ENCODE measurements around the gene BNIP3. TPM values are rescaled to one million over a fixed set of nuclear protein-coding genes. Genes with fewer than 3 reads are reported as not detected.
A peak's percentile ranks its signal among the peaks of the same experiment; 100 is the strongest.

Gene BNIP3
- total RNA-seq, 4 donors from 2014 or later = 337 to 1,280 (median 583) TPM

DNA sequence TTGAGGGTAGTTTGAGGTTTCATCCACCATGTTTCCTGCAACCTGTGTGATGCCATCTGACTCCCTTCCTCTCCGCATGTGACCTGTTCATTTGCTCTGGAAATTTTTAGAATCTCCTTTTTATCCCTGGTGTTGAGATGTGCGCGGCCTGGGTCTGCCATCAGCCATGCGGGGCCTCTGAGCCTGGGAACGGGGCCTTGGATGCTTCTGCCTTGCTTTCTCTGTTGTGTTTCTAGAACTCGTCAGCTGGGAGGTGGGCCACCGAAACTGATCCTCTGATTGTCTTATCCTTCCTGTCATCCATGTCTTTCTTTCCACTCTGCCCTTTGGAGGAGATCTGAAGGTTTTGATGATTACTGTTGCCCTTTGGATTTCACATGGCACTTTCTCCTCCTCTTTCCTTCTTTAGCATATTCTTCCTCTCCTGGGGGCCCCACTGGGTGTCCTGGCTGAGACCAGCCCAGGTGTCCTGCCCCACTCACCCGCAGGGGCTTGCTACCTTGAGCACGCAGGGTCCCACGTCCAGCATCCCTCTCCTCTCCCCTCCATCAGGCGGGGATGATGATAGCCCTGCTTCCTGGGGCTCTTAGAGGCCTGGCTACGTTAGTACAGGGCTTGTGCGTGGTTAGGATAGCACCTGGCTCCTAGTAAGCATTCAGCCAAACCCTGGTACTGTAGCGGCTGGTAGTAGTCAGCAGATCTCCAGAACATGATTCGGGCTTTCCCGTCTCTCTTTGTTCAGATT, 51.0 kb downstream of the BNIP3 start:
- H3K4me1 ChIP-seq = peaks cover 40 to 43% of the 10 kb centered on the region in 2 donors
- H3K4me3 ChIP-seq = no peak overlapping the region
- intact Hi-C loops (cut with DNase I; ENCODE audit: low total_unique reads) = no loop called here
- DNase-seq = no peak
- peaks cover 0 to 9% of the 10 kb centered on the region in 2 donors for H3K36me3 ChIP-seq
- H3K9me3 ChIP-seq = no peaks in the 10 kb centered on the region
- peak in 1 of 2 donors; percentile 22 for ATAC-seq
- in situ Hi-C loops (cut with MboI; ENCODE audit: low sequenced_read_pairs in 4 of 4) = no loop called here
- H3K27me3 ChIP-seq = no peaks in the 10 kb centered on the region
- H3K27ac ChIP-seq = peak overlapping the region in 3 of 4 donors; percentile 61 to 79 (median 65)
- TF ChIP-seq CTCF (IDR thresholded peaks at IDR 0.05 in 4 of 5, conservative IDR thresholded peaks at IDR 0.05 in 1 of 5) (no peak), POLR2A (IDR thresholded peaks at IDR 0.05) (no peak)

GRCh38 chr10:131930150-131930549, 51.6 kb downstream of the BNIP3 start:
- peaks cover 40 to 43% of the 10 kb centered on the region in 2 donors for H3K4me1 ChIP-seq

DNA sequence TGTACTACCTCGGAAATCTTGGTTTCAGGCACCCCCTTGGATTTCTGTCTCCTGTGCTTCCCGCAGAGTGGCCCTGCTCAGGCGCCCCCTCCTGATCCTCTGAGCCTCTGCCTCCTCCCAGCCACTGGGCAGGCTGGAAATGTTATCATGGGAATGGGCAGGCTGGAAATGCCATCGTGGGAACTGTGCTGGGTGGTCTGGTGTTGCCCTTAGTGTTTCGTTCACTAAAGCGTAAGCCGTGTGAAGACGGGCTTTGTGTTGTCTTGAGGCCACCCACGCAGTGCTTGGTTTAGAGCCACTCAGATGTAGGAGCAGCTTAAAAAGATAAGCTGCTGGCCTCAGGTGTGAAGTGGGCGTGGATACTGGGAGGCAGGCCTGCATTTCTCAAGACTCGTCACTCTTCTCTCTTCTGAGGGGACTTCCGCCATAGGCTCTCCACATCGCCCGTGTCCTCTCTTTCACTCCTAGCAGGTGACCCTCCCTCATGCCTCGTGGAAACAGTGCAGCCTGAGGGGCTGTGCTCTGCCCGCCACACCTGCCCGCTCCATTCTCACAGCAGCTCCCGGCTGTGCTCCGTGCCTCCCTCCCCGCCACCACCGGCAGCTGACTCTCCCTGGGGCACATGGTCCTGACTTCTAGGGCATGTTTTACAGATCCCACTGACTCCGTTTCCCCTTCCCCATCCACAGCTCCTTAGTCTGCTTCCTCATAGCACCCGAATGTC, 52.4 kb downstream of the BNIP3 start:
- ATAC-seq (no peak), DNase-seq (no peak)
- TF ChIP-seq POLR2A (IDR thresholded peaks at IDR 0.05) (no peak), CTCF (IDR thresholded peaks at IDR 0.05 in 4 of 5, conservative IDR thresholded peaks at IDR 0.05 in 1 of 5) (no peak)
- no peaks in the 10 kb centered on the region for H3K9me3 ChIP-seq
- no peaks in the 10 kb centered on the region for H3K27me3 ChIP-seq
- no peaks in the 10 kb centered on the region for H3K36me3 ChIP-seq
- in situ Hi-C loops (cut with MboI; ENCODE audit: low sequenced_read_pairs in 4 of 4) = no loop called here
- peak overlapping the region in 1 of 4 donors; percentile 46 for H3K27ac ChIP-seq
- peaks cover 42 to 51% of the 10 kb centered on the region in 2 donors for H3K4me1 ChIP-seq
- intact Hi-C loops (cut with DNase I; ENCODE audit: low total_unique reads) = no loop called here
- no peak overlapping the region for H3K4me3 ChIP-seq

More at GRCh38 chr10:131930150-131930549, 51.6 kb downstream of the BNIP3 start:
- no peak for DNase-seq
- H3K4me3 ChIP-seq = no peak overlapping the region
- H3K27me3 ChIP-seq = no peaks in the 10 kb centered on the region
- ATAC-seq = no peak
- in situ Hi-C loops (cut with MboI; ENCODE audit: low sequenced_read_pairs in 4 of 4) (no loop called here), intact Hi-C loops (cut with DNase I; ENCODE audit: low total_unique reads) (no loop called here)
- TF ChIP-seq CTCF (IDR thresholded peaks at IDR 0.05 in 4 of 5, conservative IDR thresholded peaks at IDR 0.05 in 1 of 5) = no peak
- no peak for TF ChIP-seq POLR2A (IDR thresholded peaks at IDR 0.05)
- no peaks in the 10 kb centered on the region for H3K9me3 ChIP-seq
- H3K36me3 ChIP-seq = peaks cover 0 to 4% of the 10 kb centered on the region in 2 donors
- H3K27ac ChIP-seq = peak overlapping the region in 1 of 4 donors; percentile 12

- Histone ChIP-seq H3K27ac (peak overlapping the region in 3 of 4 donors; percentile 8 to 48 (median 46)), H3K4me3 (no peak overlapping the region), H3K36me3 (no peaks in the 10 kb centered on the region), H3K27me3 (no peaks in the 10 kb centered on the region), H3K9me3 (no peaks in the 10 kb centered on the region), H3K4me1 (peaks cover 48 to 55% of the 10 kb centered on the region in 2 donors)
- ATAC-seq = no peak
- no peak for DNase-seq
- intact Hi-C loops (cut with DNase I; ENCODE audit: low total_unique reads) = no loop called here
- TF ChIP-seq POLR2A (IDR thresholded peaks at IDR 0.05) = no peak
- TF ChIP-seq CTCF (IDR thresholded peaks at IDR 0.05 in 4 of 5, conservative IDR thresholded peaks at IDR 0.05 in 1 of 5) = no peak
- in situ Hi-C loops (cut with MboI; ENCODE audit: low sequenced_read_pairs in 4 of 4) = no loop called here
These were observed 53.3 kb downstream of the BNIP3 start for GRCh38 chr10:131928248-131929095.
